C4-2B (cell line): ENCODE results near the gene KRT33A.
"Not testable (repeated sequence)": the region's sequence is repeated elsewhere in the genome, so short reads cannot be mapped to it uniquely, and the experiment has no call there.

Experiments
- H3K27ac ChIP-seq: fragments of 450-650 bp; 2 replicates; pipeline ENCODE4 v1.5.1; 2017
- ZFX ChIP-seq: fragments of 450-650 bp; IDR thresholded peaks from 2 replicates; pipeline ENCODE4 v1.6.1; 2017
- TF ChIP-seq, protein P1 (sequence below): fragments of 450-650 bp; conservative IDR thresholded peaks from 2 replicates; pipeline ENCODE4 v1.5.1; 2017; ENCODE audit warnings: mild to moderate bottlenecking

KRT33A gene

GRCh38 chr17:41392278-41392677 is 41.6 kb upstream of the KRT33A start:
- H3K27ac ChIP-seq: no peak overlapping the region
- TF ChIP-seq ZFX: no peak
- TF ChIP-seq, protein P1, sequence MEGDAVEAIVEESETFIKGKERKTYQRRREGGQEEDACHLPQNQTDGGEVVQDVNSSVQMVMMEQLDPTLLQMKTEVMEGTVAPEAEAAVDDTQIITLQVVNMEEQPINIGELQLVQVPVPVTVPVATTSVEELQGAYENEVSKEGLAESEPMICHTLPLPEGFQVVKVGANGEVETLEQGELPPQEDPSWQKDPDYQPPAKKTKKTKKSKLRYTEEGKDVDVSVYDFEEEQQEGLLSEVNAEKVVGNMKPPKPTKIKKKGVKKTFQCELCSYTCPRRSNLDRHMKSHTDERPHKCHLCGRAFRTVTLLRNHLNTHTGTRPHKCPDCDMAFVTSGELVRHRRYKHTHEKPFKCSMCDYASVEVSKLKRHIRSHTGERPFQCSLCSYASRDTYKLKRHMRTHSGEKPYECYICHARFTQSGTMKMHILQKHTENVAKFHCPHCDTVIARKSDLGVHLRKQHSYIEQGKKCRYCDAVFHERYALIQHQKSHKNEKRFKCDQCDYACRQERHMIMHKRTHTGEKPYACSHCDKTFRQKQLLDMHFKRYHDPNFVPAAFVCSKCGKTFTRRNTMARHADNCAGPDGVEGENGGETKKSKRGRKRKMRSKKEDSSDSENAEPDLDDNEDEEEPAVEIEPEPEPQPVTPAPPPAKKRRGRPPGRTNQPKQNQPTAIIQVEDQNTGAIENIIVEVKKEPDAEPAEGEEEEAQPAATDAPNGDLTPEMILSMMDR: no peak

DNA sequence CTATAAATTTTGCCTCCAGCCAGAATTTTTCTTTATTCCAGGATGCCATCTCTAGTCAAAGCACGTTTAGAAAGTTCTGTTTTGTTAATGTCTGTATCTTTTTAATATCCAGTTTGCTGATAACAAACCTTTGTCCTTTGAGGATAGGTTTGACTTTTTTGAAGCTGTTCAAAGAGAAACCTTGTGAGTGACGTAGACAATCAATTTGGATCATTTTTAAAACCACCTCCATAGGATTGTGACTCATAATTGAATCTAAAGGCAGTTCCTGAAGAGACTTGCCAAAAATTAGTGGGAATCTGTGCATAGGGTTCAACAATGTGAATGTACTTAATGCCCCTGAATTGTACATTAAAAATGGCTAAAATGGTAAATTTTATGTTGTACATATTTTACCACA is 40.9 kb upstream of the KRT33A start:
- TF ChIP-seq ZFX: no peak
- TF ChIP-seq, protein P1: no peak
- H3K27ac ChIP-seq: no peak overlapping the region

GRCh38 chr17:41390411-41390938 is 39.8 kb upstream of the KRT33A start:
- H3K27ac ChIP-seq: no peak overlapping the region

DNA sequence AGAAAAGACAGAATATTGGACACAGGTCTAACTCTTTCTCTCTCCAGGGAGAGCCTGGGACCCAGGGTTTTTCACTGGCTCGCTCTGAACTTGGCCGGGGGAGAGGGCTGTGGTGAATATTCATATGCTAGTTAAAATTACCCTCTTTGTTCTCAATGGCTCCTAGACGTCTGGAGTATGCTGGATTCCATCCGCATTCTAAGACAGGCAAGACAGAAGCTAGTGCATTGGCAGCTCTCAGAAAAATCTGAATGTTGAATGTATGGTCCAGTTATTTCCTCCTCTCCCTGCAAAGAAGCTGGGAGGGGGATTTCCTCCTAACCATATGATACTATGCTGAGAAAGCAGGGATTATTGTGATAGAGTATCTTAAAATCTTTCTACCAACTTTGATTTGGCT is 37.0 kb upstream of the KRT33A start:
- TF ChIP-seq, protein P1: no peak
- no peak for TF ChIP-seq ZFX
- H3K27ac ChIP-seq: no peak overlapping the region

More at GRCh38 chr17:41390411-41390938, 39.8 kb upstream of the KRT33A start:
- no peak for TF ChIP-seq ZFX
- TF ChIP-seq, protein P1: no peak

- TF ChIP-seq, protein P1: no peak
- no peak for TF ChIP-seq ZFX
- no peak overlapping the region for H3K27ac ChIP-seq
These were observed 35.6 kb upstream of the KRT33A start for GRCh38 chr17:41386227-41386626.

GRCh38 chr17:41383690-41384089 is 33.1 kb upstream of the KRT33A start:
- H3K27ac ChIP-seq: no peak overlapping the region
- TF ChIP-seq, protein P1: no peak
- no peak for TF ChIP-seq ZFX

GRCh38 chr17:41382394-41382793 is 31.8 kb upstream of the KRT33A start:
- no peak for TF ChIP-seq ZFX
- TF ChIP-seq, protein P1: no peak
- no peak overlapping the region for H3K27ac ChIP-seq

GRCh38 chr17:41381943-41382342 is 31.3 kb upstream of the KRT33A start, which contains the start of gene KRT34:
Gene KRT34 (minus strand): TSS chr17:41382306. CDS start chr17:41382246, 60 bp downstream.
- H3K27ac ChIP-seq: not testable (repeated sequence)

- H3K27ac ChIP-seq: not testable (repeated sequence)
These were observed 29.5 kb upstream of the KRT33A start for GRCh38 chr17:41380091-41380490.
